HL-60 (cell line): Measurements from ENCODE around the gene SOCS6.
"Not testable (repeated sequence)": the region's sequence is repeated elsewhere in the genome, so short reads cannot be mapped to it uniquely, and the experiment has no call there.

Experiments
- DNase-seq, 2 experiments: peaks; one replicate each; pipeline ENCODE4 v3.0.0-alpha.2; 2010 to 2020; ENCODE audit warnings: low read depth in 1 of 2, low spot score in 1 of 2
- H3K27ac ChIP-seq: fragments of 250-450 bp; sonication (Bioruptor Pico); replicated peaks from 2 replicates; pipeline ENCODE4 v1.5.1; 2020; ENCODE audit warnings: mild to moderate bottlenecking, moderate library complexity
- H3K27me3 ChIP-seq: fragments of 250-450 bp; sonication (Bioruptor Pico); 2 replicates; pipeline ENCODE4 v1.5.1; 2021; ENCODE audit warnings: mild to moderate bottlenecking, moderate library complexity; ENCODE audit not compliant: insufficient read depth, poor library complexity, severe bottlenecking
- H3K4me3 ChIP-seq: replicated peaks from 2 replicates; pipeline ENCODE4 v1.5.1; 2011; ENCODE audit warnings: mild to moderate bottlenecking, control low read depth, low read length; ENCODE audit not compliant: insufficient read depth
- CTCF ChIP-seq: IDR thresholded peaks from one replicate; pipeline ENCODE4 v1.5.1; 2011; ENCODE audit warnings: low read length, control low read depth, inconsistent platforms; ENCODE audit not compliant: insufficient read depth
- GABPA ChIP-seq: IDR thresholded peaks from 2 replicates; pipeline ENCODE4 v1.6.1; 2012; ENCODE audit warnings: low read depth
- POLR2AphosphoS5 ChIP-seq: IDR thresholded peaks from 2 replicates; pipeline ENCODE4 v1.6.1; 2012; ENCODE audit warnings: low read depth
- REST ChIP-seq: IDR thresholded peaks from 2 replicates; pipeline ENCODE4 v1.6.1; 2012; ENCODE audit warnings: low read depth; ENCODE audit not compliant: insufficient replicate concordance
- SPI1 ChIP-seq: IDR thresholded peaks from 2 replicates; pipeline ENCODE4 v1.6.1; 2012; ENCODE audit warnings: low read depth, mild to moderate bottlenecking, borderline replicate concordance

SOCS6 gene

GRCh38 chr18:70249118-70249517 is 39.7 kb upstream of the SOCS6 start:
- H3K27me3 ChIP-seq = no peaks in the 10 kb centered on the region
- DNase-seq = no peak
- no peak for TF ChIP-seq POLR2AphosphoS5
- no peak for TF ChIP-seq REST
- no peak overlapping the region for H3K27ac ChIP-seq
- H3K4me3 ChIP-seq = no peak overlapping the region

GRCh38 chr18:70249861-70250260 is 39.0 kb upstream of the SOCS6 start:
- not testable (repeated sequence) for H3K27me3 ChIP-seq, H3K27ac ChIP-seq

GRCh38 chr18:70250781-70251180 is 38.1 kb upstream of the SOCS6 start:
- H3K27me3 ChIP-seq = no peaks in the 10 kb centered on the region
- no peak overlapping the region for H3K27ac ChIP-seq
- TF ChIP-seq GABPA (no peak), CTCF (no peak), POLR2AphosphoS5 (no peak), SPI1 (no peak), REST (no peak)
- H3K4me3 ChIP-seq = no peak overlapping the region
- no peak for DNase-seq

More at GRCh38 chr18:70249861-70250260, 39.0 kb upstream of the SOCS6 start:
- H3K4me3 ChIP-seq, DNase-seq: not testable (repeated sequence)

- no peak overlapping the region for H3K27ac ChIP-seq
- no peak overlapping the region for H3K4me3 ChIP-seq
- TF ChIP-seq REST = no peak
- TF ChIP-seq POLR2AphosphoS5 = no peak
- TF ChIP-seq GABPA = no peak
- TF ChIP-seq SPI1 = no peak
- TF ChIP-seq CTCF = no peak
- H3K27me3 ChIP-seq = no peaks in the 10 kb centered on the region
- no peak for DNase-seq
These were observed 32.7 kb upstream of the SOCS6 start for GRCh38 chr18:70256184-70256583.
